Hematopoietic multipotent progenitor cell treated with erythropoietin and hydrocortisone succinate and interleukin-3 and kit ligand, for 17 days (in vitro differentiated cells): Measurements from ENCODE around the gene PSMG2.
A peak's percentile ranks its signal among the peaks of the same experiment; 100 is the strongest.
"Not testable (repeated sequence)": the region's sequence is repeated elsewhere in the genome, so short reads cannot be mapped to it uniquely, and the experiment has no call there.

Experiments used
- DNase-seq: peaks from one replicate; pipeline ENCODE4 v3.0.0-alpha.2; 2015; ENCODE audit warnings: low spot score

The PSMG2 gene

DNA sequence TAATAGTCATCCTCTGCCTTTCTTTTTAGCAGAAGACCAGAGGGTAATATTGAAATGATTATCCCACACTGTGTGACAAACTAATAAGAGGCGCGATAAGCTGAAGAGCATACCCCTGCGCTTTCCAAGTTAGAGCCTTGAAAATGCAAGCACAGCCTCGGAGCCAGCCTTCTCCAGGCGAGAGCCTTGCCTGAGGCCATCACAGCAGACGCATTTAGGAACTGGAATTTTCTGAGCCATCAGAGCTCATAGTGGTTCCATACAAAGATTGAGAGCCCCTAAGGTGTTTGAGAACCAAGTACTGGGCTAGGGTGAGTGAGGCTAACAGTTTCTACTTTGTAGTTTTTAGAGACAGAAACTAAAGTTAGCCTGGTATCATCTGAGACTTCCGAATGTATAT lies 19.9 kb downstream of the PSMG2 start:
- no peak for DNase-seq

- no peak for DNase-seq
Observed at GRCh38 chr18:12726331-12726730, 23.5 kb downstream of the PSMG2 start.

DNA sequence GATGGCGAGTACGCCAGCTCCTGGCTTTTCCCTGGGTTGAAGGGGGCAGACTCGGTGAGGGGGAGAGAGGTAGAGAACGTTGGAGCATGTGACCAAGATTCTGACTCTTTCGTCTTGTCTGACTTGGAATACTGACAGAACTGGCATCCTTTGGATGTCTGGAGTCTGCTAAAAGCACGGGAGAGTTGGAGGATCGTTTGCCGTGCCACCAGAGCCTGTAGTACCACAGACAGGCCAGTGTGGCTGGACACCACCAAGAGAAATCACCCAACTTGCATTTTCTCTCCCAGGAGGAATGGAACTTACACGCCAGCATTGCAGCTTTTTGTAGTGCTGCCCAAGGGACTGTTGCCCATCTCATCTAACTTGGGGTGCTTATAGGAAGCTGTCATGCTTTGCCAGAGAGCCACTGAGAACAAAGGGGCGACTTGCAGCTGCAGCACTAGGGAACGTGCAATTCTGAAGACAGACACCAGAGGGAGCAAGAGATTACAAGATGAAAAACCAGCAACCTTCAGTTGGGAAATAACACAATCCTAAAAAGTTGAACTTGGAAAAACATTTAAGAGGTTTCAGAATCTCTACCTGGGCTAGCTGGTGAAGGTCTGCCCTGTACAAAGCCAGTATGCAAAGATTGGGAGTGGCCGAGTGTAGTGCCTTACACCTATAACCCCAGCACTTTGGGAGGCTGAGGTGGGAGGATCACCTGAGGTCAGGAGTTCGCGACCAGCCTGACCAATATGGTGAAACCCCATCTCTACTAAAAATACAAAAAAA lies 24.1 kb downstream of the PSMG2 start:
- peak; percentile 82 for DNase-seq

DNA sequence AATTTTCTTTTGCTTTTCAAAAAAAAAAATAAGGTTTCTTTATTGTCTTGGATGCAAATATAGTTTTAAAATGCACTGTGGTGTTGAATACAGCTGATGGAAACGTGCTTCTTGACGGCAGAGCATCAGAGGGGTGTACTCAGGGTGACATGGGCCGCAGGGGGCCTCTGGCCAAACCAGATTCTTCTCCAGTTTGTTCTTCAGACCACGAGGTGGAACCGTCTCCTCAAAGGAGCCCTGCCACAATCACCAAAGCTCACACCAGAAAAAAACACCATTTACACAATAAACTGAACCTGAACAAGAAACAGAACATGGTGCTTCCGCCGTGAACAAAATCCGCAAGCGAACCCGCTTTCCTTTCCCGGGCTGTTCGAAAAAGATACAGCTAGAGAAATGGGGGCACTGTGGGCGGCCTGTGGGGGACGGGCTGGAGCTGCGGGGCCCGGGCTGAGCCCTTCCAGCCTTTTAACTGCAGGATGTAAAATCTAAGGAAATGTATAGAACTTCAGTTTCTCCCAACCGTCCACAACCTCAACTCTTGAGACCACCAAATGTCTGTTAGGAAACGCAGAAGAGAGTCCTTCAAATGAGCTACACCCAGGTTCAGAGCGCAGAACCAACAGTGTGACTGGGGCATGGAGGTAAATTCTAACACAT lies 34.5 kb downstream of the PSMG2 start:
- DNase-seq: no peak

DNA sequence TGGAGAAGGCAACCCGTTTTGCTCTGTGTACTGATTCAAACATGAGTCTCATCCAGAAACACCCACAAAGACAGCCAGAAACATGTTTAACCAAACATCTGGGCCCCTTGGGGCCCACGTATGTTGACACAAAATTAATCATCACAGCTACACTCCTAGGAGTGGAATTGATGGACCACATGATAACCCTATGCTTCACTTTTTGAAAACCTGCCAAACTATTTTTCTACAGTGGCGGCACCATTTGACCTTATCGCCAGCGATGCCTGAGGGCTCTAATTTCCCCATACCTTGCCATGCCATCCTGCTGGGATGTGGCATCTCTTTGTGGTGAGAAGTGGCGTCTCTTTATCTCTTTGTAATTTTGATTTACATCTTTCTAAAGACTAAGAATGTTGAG lies 38.5 kb downstream of the PSMG2 start:
- no peak for DNase-seq

DNA sequence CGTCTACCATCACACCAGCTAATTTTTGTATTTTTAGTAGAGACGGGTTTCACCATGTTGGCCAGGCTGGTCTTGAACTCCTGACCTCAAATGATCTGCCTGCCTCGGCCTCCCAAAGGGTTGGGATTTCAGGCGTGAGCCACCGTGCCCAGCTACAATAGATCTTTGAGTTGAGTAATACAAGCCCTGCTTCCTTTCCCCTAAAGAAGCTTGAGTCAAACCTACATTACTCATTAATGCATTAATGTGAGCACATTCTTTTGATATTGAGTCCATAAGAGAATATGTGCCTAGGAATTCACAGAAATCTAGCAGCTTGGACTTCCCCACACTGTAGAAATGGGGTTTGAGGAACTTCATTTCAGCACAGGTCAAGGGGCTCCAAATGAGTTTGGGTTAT lies 39.6 kb downstream of the PSMG2 start:
- no peak for DNase-seq

- DNase-seq: no peak
Observed at GRCh38 chr18:12744103-12744502, 41.3 kb downstream of the PSMG2 start.

DNA sequence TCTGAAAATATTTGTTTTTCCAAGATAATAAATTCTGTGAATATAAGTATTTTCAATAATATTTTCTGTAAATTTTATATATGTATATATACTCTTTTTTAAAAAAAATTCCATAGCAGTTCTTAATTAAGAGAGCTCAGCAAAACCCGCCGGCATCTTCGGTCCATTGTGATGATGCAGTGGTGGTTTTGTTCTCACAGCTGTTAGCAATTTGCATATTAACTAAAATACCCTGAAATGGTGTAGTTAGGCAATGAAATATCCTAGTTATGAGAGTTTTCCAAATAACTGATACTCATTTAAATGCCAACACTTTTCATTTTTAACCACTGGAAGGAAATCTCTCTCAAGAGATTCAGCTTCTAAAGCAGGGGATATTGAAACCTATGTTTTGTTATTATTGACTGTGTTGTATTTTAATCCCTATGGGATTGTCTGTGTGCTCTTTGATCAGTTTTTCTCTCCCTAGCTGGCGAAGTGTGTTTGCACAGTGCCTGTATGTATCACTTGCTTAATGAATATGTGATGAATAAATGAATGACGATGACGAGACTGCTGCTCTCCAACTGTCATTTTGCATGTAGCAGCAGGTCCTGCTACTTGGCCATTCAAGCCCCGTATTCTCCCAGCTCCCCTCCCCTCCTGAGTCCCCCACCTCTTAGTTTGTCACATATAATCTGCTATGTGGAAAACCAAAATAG lies 42.4 kb downstream of the PSMG2 start:
- no peak for DNase-seq

GRCh38 chr18:12747530-12748315 lies 44.9 kb downstream of the PSMG2 start:
- DNase-seq: no peak

DNA sequence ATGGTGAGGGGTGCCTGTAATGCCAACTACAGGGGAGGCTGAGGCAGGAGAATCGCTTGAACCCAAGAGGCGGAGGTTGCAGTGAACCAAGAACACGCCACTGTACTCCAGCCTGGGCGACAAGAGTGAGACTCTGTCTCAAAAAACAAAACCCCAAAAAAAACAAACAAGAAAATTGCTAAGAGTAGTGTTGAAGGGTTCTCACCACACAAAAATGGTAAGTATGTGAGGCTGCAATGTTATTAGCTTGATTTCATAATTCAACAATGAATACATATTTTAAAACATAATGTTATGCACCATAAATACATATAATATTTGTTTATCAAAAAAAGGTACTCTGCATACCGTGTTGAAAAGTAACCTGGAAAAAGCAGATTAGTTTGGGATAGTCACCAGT lies 45.8 kb downstream of the PSMG2 start:
- DNase-seq: no peak

DNA sequence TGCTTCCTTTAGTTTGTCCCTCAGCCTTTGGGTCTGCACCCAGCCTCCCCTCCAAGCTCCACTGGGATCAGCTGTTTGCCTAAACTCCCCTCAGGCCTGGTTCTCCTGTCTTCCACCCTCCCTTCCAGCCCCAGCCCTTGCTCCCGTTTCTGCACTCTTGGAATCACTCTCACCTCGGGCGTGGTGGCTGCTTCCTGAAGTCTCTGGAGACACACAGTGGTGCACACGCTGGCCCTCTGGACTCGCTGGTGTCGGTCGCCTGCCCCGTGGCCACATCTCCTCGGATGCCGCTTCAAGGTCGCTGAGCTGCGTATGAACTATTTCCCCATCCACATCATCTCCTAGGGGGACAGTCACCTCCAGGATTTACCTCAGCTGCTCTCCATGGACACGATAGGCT lies 46.3 kb downstream of the PSMG2 start:
- DNase-seq: no peak

- no peak for DNase-seq
Observed at GRCh38 chr18:12750076-12750714, 47.4 kb downstream of the PSMG2 start.

- no peak for DNase-seq
Observed at GRCh38 chr18:12750715-12751502, 48.1 kb downstream of the PSMG2 start.

- DNase-seq: no peak
Observed at GRCh38 chr18:12751503-12751884, 48.7 kb downstream of the PSMG2 start.

- no peak for DNase-seq
Observed at GRCh38 chr18:12751891-12752290, 49.0 kb downstream of the PSMG2 start.

GRCh38 chr18:12754511-12754910 lies 51.7 kb downstream of the PSMG2 start:
- DNase-seq: no peak

GRCh38 chr18:12755606-12756005 lies 52.8 kb downstream of the PSMG2 start:
- not testable (repeated sequence) for DNase-seq

DNA sequence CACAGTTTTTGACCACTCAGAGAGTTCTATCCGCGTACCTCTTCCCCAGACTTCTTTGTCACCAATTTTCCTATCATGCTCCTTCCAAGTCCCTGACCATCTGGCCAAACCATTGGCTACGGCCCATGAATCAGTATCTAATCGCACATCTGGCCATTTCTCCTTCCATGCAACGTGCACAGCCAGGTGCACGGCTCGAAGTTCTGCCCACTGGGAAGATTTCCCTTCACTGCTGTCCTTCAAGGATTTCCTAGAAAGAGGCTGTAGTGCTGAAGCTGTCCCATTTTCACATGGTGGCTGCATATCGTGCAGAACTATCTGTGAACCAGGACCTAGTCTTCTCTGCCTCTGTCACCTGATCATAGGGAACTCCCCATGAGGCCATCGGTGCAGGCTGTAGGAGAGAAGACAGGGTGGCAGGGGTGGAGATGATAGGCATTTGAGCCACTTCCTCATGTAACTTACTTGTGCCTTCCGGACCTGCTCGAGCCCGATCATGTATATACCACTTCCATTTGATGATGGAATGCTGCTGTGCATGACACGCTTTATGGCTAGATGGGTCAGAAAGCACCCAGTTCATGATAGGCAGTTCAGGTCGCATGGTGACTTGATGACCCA lies 53.9 kb downstream of the PSMG2 start:
- not testable (repeated sequence) for DNase-seq

DNA sequence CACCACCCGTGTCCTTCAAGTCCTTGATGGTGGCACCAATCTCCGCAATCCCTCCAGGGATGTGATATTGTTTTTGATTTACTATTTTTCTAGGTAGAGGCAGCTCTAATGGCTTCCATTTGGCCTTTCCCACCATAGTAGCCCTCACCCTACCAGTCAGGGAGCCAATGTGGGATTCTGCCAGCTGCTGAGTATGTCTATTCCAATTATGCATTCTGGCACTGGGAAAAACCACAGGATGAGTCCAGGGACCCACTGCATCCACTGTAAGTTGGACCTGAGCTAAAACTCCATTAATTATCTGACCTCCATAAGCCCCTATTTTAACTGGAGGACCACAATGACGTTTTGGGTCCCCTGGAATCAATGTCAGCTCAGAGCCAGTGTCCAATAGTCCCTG lies 55.7 kb downstream of the PSMG2 start:
- not testable (repeated sequence) for DNase-seq

DNA sequence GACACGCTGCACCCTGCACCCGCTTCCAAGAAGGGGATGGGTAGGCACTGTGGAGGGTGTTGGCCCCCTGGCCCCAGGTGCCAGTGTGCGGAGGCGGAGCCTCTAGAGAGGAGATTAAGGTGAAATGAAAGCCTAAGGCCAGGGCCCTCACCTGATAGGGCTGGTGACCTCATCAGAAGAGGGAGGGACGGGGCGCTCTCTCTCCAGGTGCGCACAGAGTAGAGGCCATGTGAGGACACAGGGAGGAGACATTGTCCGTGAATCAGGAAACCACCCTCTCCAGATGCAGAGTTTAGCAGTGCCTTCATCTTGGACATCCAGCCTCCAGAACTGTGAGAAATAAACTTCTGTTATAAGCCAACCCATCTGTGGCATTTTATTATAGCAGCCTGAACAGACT lies 62.3 kb downstream of the PSMG2 start:
- no peak for DNase-seq

- no peak for DNase-seq
Observed at GRCh38 chr18:12765586-12765985, 62.7 kb downstream of the PSMG2 start.
